H9 (cell line): ENCODE results near the gene ZNF791. TPM values are rescaled to one million over a fixed set of nuclear protein-coding genes. Genes with fewer than 3 reads are reported as not detected.

ENCODE experiments used
- DNase-seq: peaks from one replicate; pipeline ENCODE4 v3.0.0-alpha.2; 2017
- H2AFZ ChIP-seq: one replicate; pipeline ENCODE4 v1.6.1; 2013; ENCODE audit warnings: mild to moderate bottlenecking, low read length, control low read depth, moderate library complexity
- H2AK5ac ChIP-seq: 2 replicates; pipeline ENCODE4 v1.6.1; 2013; ENCODE audit warnings: low read length, control low read depth, mixed read lengths; ENCODE audit not compliant: insufficient read length
- H2BK120ac ChIP-seq: one replicate; pipeline ENCODE4 v1.6.1; 2013; ENCODE audit warnings: low read depth, mild to moderate bottlenecking, low read length, control low read depth, inconsistent platforms; ENCODE audit not compliant: poor library complexity, severe bottlenecking
- H2BK12ac ChIP-seq: 2 replicates; pipeline ENCODE4 v1.6.1; 2013; ENCODE audit warnings: low read length, control low read depth, mixed read lengths, low read depth; ENCODE audit not compliant: insufficient read length
- H2BK15ac ChIP-seq: 2 replicates; pipeline ENCODE4 v1.6.1; 2013; ENCODE audit warnings: low read depth, low read length, control low read depth
- H2BK20ac ChIP-seq: one replicate; pipeline ENCODE4 v1.6.1; 2013; ENCODE audit warnings: low read depth, mild to moderate bottlenecking, low read length, control low read depth, inconsistent platforms; ENCODE audit not compliant: poor library complexity, severe bottlenecking
- H2BK5ac ChIP-seq: 2 replicates; pipeline ENCODE4 v1.6.1; 2013; ENCODE audit warnings: low read length, control low read depth, mixed read lengths; ENCODE audit not compliant: insufficient read length
- H3K14ac ChIP-seq: 2 replicates; pipeline ENCODE4 v1.6.1; 2013; ENCODE audit warnings: low read length, control low read depth; ENCODE audit not compliant: insufficient read depth
- H3K18ac ChIP-seq: 2 replicates; pipeline ENCODE4 v1.6.1; 2013; ENCODE audit warnings: low read depth, mild to moderate bottlenecking, mixed read lengths, low read length, control low read depth; ENCODE audit not compliant: insufficient read length
- H3K23ac ChIP-seq: 2 replicates; pipeline ENCODE4 v1.6.1; 2013; ENCODE audit warnings: low read length, control low read depth, mixed read lengths, low read depth; ENCODE audit not compliant: insufficient read length
- H3K23me2 ChIP-seq: 2 replicates; pipeline ENCODE4 v1.6.1; 2013; ENCODE audit warnings: low read depth, mild to moderate bottlenecking, mixed read lengths, low read length, control low read depth; ENCODE audit not compliant: insufficient read length, poor library complexity, severe bottlenecking
- H3K27ac ChIP-seq: 2 replicates; pipeline ENCODE4 v1.5.1; 2013; ENCODE audit warnings: low read length, control low read depth, mixed read lengths, low read depth; ENCODE audit not compliant: insufficient read length
- H3K27me3 ChIP-seq: 2 replicates; pipeline ENCODE4 v1.6.1; 2013; ENCODE audit warnings: low read length, control low read depth, inconsistent platforms; ENCODE audit not compliant: insufficient read depth
- H3K4ac ChIP-seq: 2 replicates; pipeline ENCODE4 v1.6.1; 2013; ENCODE audit warnings: low read depth, mild to moderate bottlenecking, control low read depth, inconsistent platforms, low read length, moderate library complexity
- H3K4me1 ChIP-seq: 2 replicates; pipeline ENCODE4 v1.6.1; 2013; ENCODE audit warnings: low read length, control low read depth, inconsistent platforms; ENCODE audit not compliant: insufficient read depth
- H3K4me2 ChIP-seq: 2 replicates; pipeline ENCODE4 v1.6.1; 2013; ENCODE audit warnings: low read length, control low read depth, mixed read lengths; ENCODE audit not compliant: insufficient read length, insufficient read depth
- H3K56ac ChIP-seq: 2 replicates; pipeline ENCODE4 v1.6.1; 2013; ENCODE audit warnings: low read depth, mild to moderate bottlenecking, mixed read lengths, low read length, control low read depth; ENCODE audit not compliant: insufficient read length
- H3K79me1 ChIP-seq: 2 replicates; pipeline ENCODE4 v1.6.1; 2013; ENCODE audit warnings: low read depth, mild to moderate bottlenecking, moderate library complexity, low read length, control low read depth, inconsistent platforms; ENCODE audit not compliant: insufficient read depth, poor library complexity, severe bottlenecking
- H3K79me2 ChIP-seq: 2 replicates; pipeline ENCODE4 v1.6.1; 2013; ENCODE audit warnings: low read length, control low read depth, inconsistent platforms; ENCODE audit not compliant: insufficient read depth
- H3K9ac ChIP-seq: 2 replicates; pipeline ENCODE4 v1.6.1; 2013; ENCODE audit warnings: low read length, control low read depth, mixed read lengths; ENCODE audit not compliant: insufficient read length; ENCODE audit errors: extremely low read depth
- H3K9me3 ChIP-seq: one replicate; pipeline ENCODE4 v1.6.1; 2013; ENCODE audit warnings: low read depth, low read length, inconsistent platforms; ENCODE audit not compliant: control insufficient read depth
- H3T11ph ChIP-seq: one replicate; pipeline ENCODE4 v1.6.1; 2013; ENCODE audit warnings: mild to moderate bottlenecking, low read length, control low read depth, inconsistent platforms
- H4K20me1 ChIP-seq: one replicate; pipeline ENCODE4 v1.6.1; 2013; ENCODE audit not compliant: control insufficient read depth, insufficient read length, insufficient read depth
- H4K5ac ChIP-seq: 2 replicates; pipeline ENCODE4 v1.6.1; 2013; ENCODE audit warnings: low read depth, mild to moderate bottlenecking, mixed read lengths, low read length, control low read depth; ENCODE audit not compliant: insufficient read length
- H4K8ac ChIP-seq: replicated peaks from 2 replicates; pipeline ENCODE4 v1.6.1; 2013; ENCODE audit warnings: low read length, control low read depth, mixed read lengths, low read depth; ENCODE audit not compliant: insufficient read length
- H4K91ac ChIP-seq: 2 replicates; pipeline ENCODE4 v1.6.1; 2013; ENCODE audit warnings: low read depth, mild to moderate bottlenecking, moderate library complexity, mixed read lengths, low read length, control low read depth; ENCODE audit not compliant: insufficient read length
- H3K27ac Mint-ChIP-seq, 3 experiments: 2 replicates in 2 of 3; 3 replicates in 1 of 3; pipeline ENCODE4 v1.8.0; 2020 to 2021; ENCODE audit warnings: mixed read lengths in 3 of 3, mild to moderate bottlenecking in 1 of 3, moderate library complexity in 1 of 3
- H3K27me3 Mint-ChIP-seq: 2 replicates; pipeline ENCODE4 v1.8.0; 2021; ENCODE audit warnings: low read depth, mild to moderate bottlenecking, moderate library complexity, mixed read lengths
- H3K36me3 Mint-ChIP-seq, 3 experiments: 2 replicates in 2 of 3; 3 replicates in 1 of 3; pipeline ENCODE4 v1.8.0; 2020 to 2021; ENCODE audit warnings: low read depth in 3 of 3, mixed read lengths in 3 of 3; ENCODE audit not compliant: insufficient read depth in 1 of 3
- H3K4me1 Mint-ChIP-seq, 2 experiments: 2 replicates each; pipeline ENCODE4 v1.8.0; 2020; ENCODE audit warnings: mixed read lengths in 2 of 2
- H3K4me3 Mint-ChIP-seq, 2 experiments: 2 replicates in 1 of 2; 3 replicates in 1 of 2; pipeline ENCODE4 v1.8.0; 2020 to 2021; ENCODE audit warnings: mild to moderate bottlenecking in 2 of 2, mixed read lengths in 2 of 2, moderate library complexity in 1 of 2
- H3K9me3 Mint-ChIP-seq, 2 experiments: 2 replicates in 1 of 2; 3 replicates in 1 of 2; pipeline ENCODE4 v1.8.0; 2020; ENCODE audit warnings: mild to moderate bottlenecking in 2 of 2, mixed read lengths in 2 of 2, moderate library complexity in 1 of 2
- WGBS: extraction: QIAGEN DNeasy Blood & Tissue Kit; methylation state at CpG from one replicate; pipeline ENCODE4 v1.1.7; 2013; ENCODE audit warnings: missing lambda C conversion rate, low lambda C conversion rate, mixed read lengths; ENCODE audit not compliant: insufficient read length; ENCODE audit errors: extremely low coverage; 5-methylcytosine and 5-hydroxymethylcytosine counted together
- total RNA-seq: library from RNA; stranded (reverse); gene quantifications from 2 replicates; pipeline ENCODE4 v1.2.1, GENCODE V29; 2021
- TF ChIP-seq, protein P1 (sequence below): fragments of 200-600 bp; sonication (generic); conservative IDR thresholded peaks from 3 replicates; pipeline ENCODE4 v1.8.0; 2021; ENCODE audit warnings: antibody characterized with exemption, mild to moderate bottlenecking

Gene ZNF791
- total RNA-seq, 1 experiment from 2014 or later: 20.2 TPM

DNA sequence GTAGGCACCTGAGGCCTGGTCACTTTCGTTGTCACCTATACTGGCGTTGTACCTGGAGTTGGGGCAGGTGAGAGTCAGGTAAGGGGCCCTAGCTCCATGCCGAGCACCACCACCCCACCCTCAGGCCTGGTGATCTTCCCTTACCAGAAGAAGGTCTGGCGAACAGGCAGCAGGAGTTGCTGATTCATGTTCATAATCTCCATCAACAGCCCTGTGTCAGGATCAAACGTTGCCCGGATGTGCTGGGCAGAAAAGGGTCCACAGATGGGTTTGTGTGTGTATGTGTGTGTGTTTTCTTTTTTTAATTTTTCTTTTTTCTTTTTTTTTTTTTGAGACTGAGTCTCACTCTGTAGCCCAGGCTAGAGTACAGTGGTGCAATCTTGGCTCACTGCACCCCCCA, 41.5 kb downstream of the ZNF791 start:
- TF ChIP-seq, protein P1, sequence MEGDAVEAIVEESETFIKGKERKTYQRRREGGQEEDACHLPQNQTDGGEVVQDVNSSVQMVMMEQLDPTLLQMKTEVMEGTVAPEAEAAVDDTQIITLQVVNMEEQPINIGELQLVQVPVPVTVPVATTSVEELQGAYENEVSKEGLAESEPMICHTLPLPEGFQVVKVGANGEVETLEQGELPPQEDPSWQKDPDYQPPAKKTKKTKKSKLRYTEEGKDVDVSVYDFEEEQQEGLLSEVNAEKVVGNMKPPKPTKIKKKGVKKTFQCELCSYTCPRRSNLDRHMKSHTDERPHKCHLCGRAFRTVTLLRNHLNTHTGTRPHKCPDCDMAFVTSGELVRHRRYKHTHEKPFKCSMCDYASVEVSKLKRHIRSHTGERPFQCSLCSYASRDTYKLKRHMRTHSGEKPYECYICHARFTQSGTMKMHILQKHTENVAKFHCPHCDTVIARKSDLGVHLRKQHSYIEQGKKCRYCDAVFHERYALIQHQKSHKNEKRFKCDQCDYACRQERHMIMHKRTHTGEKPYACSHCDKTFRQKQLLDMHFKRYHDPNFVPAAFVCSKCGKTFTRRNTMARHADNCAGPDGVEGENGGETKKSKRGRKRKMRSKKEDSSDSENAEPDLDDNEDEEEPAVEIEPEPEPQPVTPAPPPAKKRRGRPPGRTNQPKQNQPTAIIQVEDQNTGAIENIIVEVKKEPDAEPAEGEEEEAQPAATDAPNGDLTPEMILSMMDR: no peak
- Histone ChIP-seq H3K9ac (no peak overlapping the region), H2BK120ac (no peak overlapping the region), H3K23ac (no peak overlapping the region), H2AK5ac (no peak overlapping the region), H2BK15ac (no peak overlapping the region), H2BK12ac (no peak overlapping the region), H3K27ac (no peak overlapping the region), H3K4me1 (no peaks in the 10 kb centered on the region), H4K91ac (no peak overlapping the region), H4K8ac (no peak overlapping the region), H3K4me2 (no peak overlapping the region), H3K23me2 (no peaks in the 10 kb centered on the region), H3T11ph (no peak overlapping the region), H2BK20ac (no peak overlapping the region), H3K18ac (no peak overlapping the region), H3K4ac (no peak overlapping the region), H3K79me1 (no peaks in the 10 kb centered on the region), H3K27me3 (no peaks in the 10 kb centered on the region), H4K5ac (no peak overlapping the region), H3K79me2 (no peaks in the 10 kb centered on the region), H2AFZ (no peak overlapping the region), H3K56ac (no peak overlapping the region), H3K9me3 (no peaks in the 10 kb centered on the region), H3K14ac (no peak overlapping the region), H4K20me1 (no peaks in the 10 kb centered on the region), H2BK5ac (no peak overlapping the region)
- Mint-ChIP-seq H3K27ac (no peak overlapping the region), H3K4me1 (peaks cover 0 to 4% of the 10 kb centered on the region in 2 experiments; a peak in 2 of 4 replicates), H3K4me3 (no peak overlapping the region), H3K27me3 (no peaks in the 10 kb centered on the region), H3K9me3 (peaks cover 0 to 5% of the 10 kb centered on the region in 2 experiments; a peak in 2 of 5 replicates), H3K36me3 (peaks cover 23 to 37% (median 32%) of the 10 kb centered on the region in 3 experiments)
- no CpG with 5 or more reads among the region's 6 CpGs for WGBS
- DNase-seq: no peak
